ENCODE results near the gene STAT1.

Gene STAT1

GRCh38 chr2:190979906-190980629 is 33.9 kb downstream of the STAT1 start:
- WGBS (ENCODE audit: insufficient coverage) = 7% methylated on average over 10 of the region's 14 CpGs
- CTCF ChIA-PET = interaction anchor here (1.2 to 2.7 kb wide), 6 partner anchors 8 to 55 kb away, joined by 3 to 10 read pairs (median 4); no protein-coding TSS in a partner anchor
- POLR2A ChIA-PET = interaction anchor here (1.2 to 1.7 kb wide), 2 partner anchors 9 to 40 kb away, joined by 4 to 12 read pairs; no protein-coding TSS in a partner anchor
- Histone ChIP-seq H3K9me3 (ENCODE audit: control extremely low read depth in 1 of 5, control insufficient read depth in 4 of 5, insufficient read depth in 2 of 5, low read depth in 1 of 5, low read length in 4 of 5) (peaks cover 0 to 7% (median 0%) of the 10 kb centered on the region in 5 experiments), H3K27ac (ENCODE audit: insufficient read depth in 1 of 2, low read depth in 1 of 2, low read length in 2 of 2, poor library complexity in 1 of 2, severe bottlenecking in 2 of 2) (peak overlapping the region; percentile 55 to 79), H3K36me3 (ENCODE audit: control insufficient read depth in 4 of 4, insufficient read depth in 4 of 4, low read length in 3 of 4) (peaks cover 36 to 97% (median 56%) of the 10 kb centered on the region in 4 experiments), H3K4me1 (ENCODE audit: control extremely low read depth in 1 of 4, control insufficient read depth in 4 of 4, insufficient read depth in 4 of 4, low read length in 3 of 4) (peaks cover 5 to 37% (median 30%) of the 10 kb centered on the region in 4 experiments), H3K4me3 (ENCODE audit: control insufficient read depth in 1 of 7, extremely low read depth in 1 of 7, insufficient read depth in 4 of 7, low read depth in 2 of 7, low read length in 6 of 7) (peak overlapping the region in 4 of 7 experiments; percentile 8 to 63 (median 48)), H3K27me3 (replicated peaks in 2 of 5; ENCODE audit: control insufficient read depth in 4 of 5, insufficient read depth in 5 of 5, low read length in 4 of 5) (no peaks in the 10 kb centered on the region)
- peak; percentile 58 to 93 (median 86) for DNase-seq

- no peak overlapping the region for H3K27ac ChIP-seq (ENCODE audit: insufficient read depth in 1 of 2, low read depth in 1 of 2, low read length in 2 of 2, poor library complexity in 1 of 2, severe bottlenecking in 2 of 2)
- DNase-seq = no peak
- peaks cover 0 to 7% (median 0%) of the 10 kb centered on the region in 5 experiments for H3K9me3 ChIP-seq (ENCODE audit: control extremely low read depth in 1 of 5, control insufficient read depth in 4 of 5, insufficient read depth in 2 of 5, low read depth in 1 of 5, low read length in 4 of 5)
- 90% methylated on average over 15 of the region's 17 CpGs for WGBS (ENCODE audit: insufficient coverage)
- POLR2A ChIA-PET = no interaction called here
- peaks cover 39 to 97% (median 55%) of the 10 kb centered on the region in 4 experiments for H3K36me3 ChIP-seq (ENCODE audit: control insufficient read depth in 4 of 4, insufficient read depth in 4 of 4, low read length in 3 of 4)
- H3K4me3 ChIP-seq (ENCODE audit: control insufficient read depth in 1 of 7, extremely low read depth in 1 of 7, insufficient read depth in 4 of 7, low read depth in 2 of 7, low read length in 6 of 7) = no peak overlapping the region
- H3K27me3 ChIP-seq (replicated peaks in 2 of 5; ENCODE audit: control insufficient read depth in 4 of 5, insufficient read depth in 5 of 5, low read length in 4 of 5) = no peaks in the 10 kb centered on the region
- CTCF ChIA-PET = interaction anchor here (1.2 to 2.7 kb wide), 3 partner anchors 9 to 16 kb away, joined by 3 to 10 read pairs (median 3); no protein-coding TSS in a partner anchor
- peaks cover 5 to 37% (median 30%) of the 10 kb centered on the region in 4 experiments for H3K4me1 ChIP-seq (ENCODE audit: control extremely low read depth in 1 of 4, control insufficient read depth in 4 of 4, insufficient read depth in 4 of 4, low read length in 3 of 4)
Observed at GRCh38 chr2:190978389-190979053, 35.5 kb downstream of the STAT1 start.

GRCh38 chr2:190977505-190977904 is 36.5 kb downstream of the STAT1 start:
- H3K4me3 ChIP-seq (ENCODE audit: control insufficient read depth in 1 of 7, extremely low read depth in 1 of 7, insufficient read depth in 4 of 7, low read depth in 2 of 7, low read length in 6 of 7) = no peak overlapping the region
- no peaks in the 10 kb centered on the region for H3K27me3 ChIP-seq (replicated peaks in 2 of 5; ENCODE audit: control insufficient read depth in 4 of 5, insufficient read depth in 5 of 5, low read length in 4 of 5)
- H3K4me1 ChIP-seq (ENCODE audit: control extremely low read depth in 1 of 4, control insufficient read depth in 4 of 4, insufficient read depth in 4 of 4, low read length in 3 of 4) = peaks cover 5 to 37% (median 30%) of the 10 kb centered on the region in 4 experiments
- ChIA-PET POLR2A (no interaction called here), CTCF (no interaction called here)
- H3K36me3 ChIP-seq (ENCODE audit: control insufficient read depth in 4 of 4, insufficient read depth in 4 of 4, low read length in 3 of 4) = peaks cover 38 to 97% (median 55%) of the 10 kb centered on the region in 4 experiments
- peaks cover 0 to 7% (median 0%) of the 10 kb centered on the region in 5 experiments for H3K9me3 ChIP-seq (ENCODE audit: control extremely low read depth in 1 of 5, control insufficient read depth in 4 of 5, insufficient read depth in 2 of 5, low read depth in 1 of 5, low read length in 4 of 5)
- DNase-seq = no peak
- WGBS (ENCODE audit: insufficient coverage) = 100% methylated on average over 4 of the region's 5 CpGs
- no peak overlapping the region for H3K27ac ChIP-seq (ENCODE audit: insufficient read depth in 1 of 2, low read depth in 1 of 2, low read length in 2 of 2, poor library complexity in 1 of 2, severe bottlenecking in 2 of 2)

GRCh38 chr2:190976521-190976920 is 37.5 kb downstream of the STAT1 start:
- 100% methylated on average over 2 of the region's 2 CpGs for WGBS (ENCODE audit: insufficient coverage)
- H3K4me1 ChIP-seq (ENCODE audit: control extremely low read depth in 1 of 4, control insufficient read depth in 4 of 4, insufficient read depth in 4 of 4, low read length in 3 of 4) = peaks cover 5 to 35% (median 28%) of the 10 kb centered on the region in 4 experiments
- H3K27ac ChIP-seq (ENCODE audit: insufficient read depth in 1 of 2, low read depth in 1 of 2, low read length in 2 of 2, poor library complexity in 1 of 2, severe bottlenecking in 2 of 2) = no peak overlapping the region
- H3K36me3 ChIP-seq (ENCODE audit: control insufficient read depth in 4 of 4, insufficient read depth in 4 of 4, low read length in 3 of 4) = peaks cover 37 to 95% (median 56%) of the 10 kb centered on the region in 4 experiments
- DNase-seq = no peak
- POLR2A ChIA-PET = no interaction called here
- H3K9me3 ChIP-seq (ENCODE audit: control extremely low read depth in 1 of 5, control insufficient read depth in 4 of 5, insufficient read depth in 2 of 5, low read depth in 1 of 5, low read length in 4 of 5) = peaks cover 0 to 11% (median 0%) of the 10 kb centered on the region in 5 experiments
- H3K27me3 ChIP-seq (replicated peaks in 2 of 5; ENCODE audit: control insufficient read depth in 4 of 5, insufficient read depth in 5 of 5, low read length in 4 of 5) = no peaks in the 10 kb centered on the region
- CTCF ChIA-PET = interaction anchor here (1.1 to 1.3 kb wide), 2 partner anchors 10 to 11 kb away, joined by 4 read pairs; no protein-coding TSS in a partner anchor
- H3K4me3 ChIP-seq (ENCODE audit: control insufficient read depth in 1 of 7, extremely low read depth in 1 of 7, insufficient read depth in 4 of 7, low read depth in 2 of 7, low read length in 6 of 7) = no peak overlapping the region

- Histone ChIP-seq H3K36me3 (ENCODE audit: control insufficient read depth in 4 of 4, insufficient read depth in 4 of 4, low read length in 3 of 4) (peaks cover 47 to 96% (median 63%) of the 10 kb centered on the region in 4 experiments), H3K9me3 (ENCODE audit: control extremely low read depth in 1 of 5, control insufficient read depth in 4 of 5, insufficient read depth in 2 of 5, low read depth in 1 of 5, low read length in 4 of 5) (peaks cover 0 to 11% (median 0%) of the 10 kb centered on the region in 5 experiments), H3K27me3 (replicated peaks in 2 of 5; ENCODE audit: control insufficient read depth in 4 of 5, insufficient read depth in 5 of 5, low read length in 4 of 5) (no peaks in the 10 kb centered on the region), H3K4me3 (ENCODE audit: control insufficient read depth in 1 of 7, extremely low read depth in 1 of 7, insufficient read depth in 4 of 7, low read depth in 2 of 7, low read length in 6 of 7) (no peak overlapping the region), H3K4me1 (ENCODE audit: control extremely low read depth in 1 of 4, control insufficient read depth in 4 of 4, insufficient read depth in 4 of 4, low read length in 3 of 4) (peaks cover under 1 to 31% (median 23%) of the 10 kb centered on the region in 4 experiments), H3K27ac (ENCODE audit: insufficient read depth in 1 of 2, low read depth in 1 of 2, low read length in 2 of 2, poor library complexity in 1 of 2, severe bottlenecking in 2 of 2) (no peak overlapping the region)
- CTCF ChIA-PET = interaction anchor here (0.7 to 2.5 kb wide), 6 partner anchors 10 to 38 kb away, joined by 3 to 6 read pairs (median 4); no protein-coding TSS in a partner anchor
- POLR2A ChIA-PET = no interaction called here
- 75% methylated on average over 4 of the region's 12 CpGs for WGBS (ENCODE audit: insufficient coverage)
- DNase-seq = no peak
Observed at GRCh38 chr2:190974629-190975361, 39.2 kb downstream of the STAT1 start.

- Histone ChIP-seq H3K4me1 (ENCODE audit: control extremely low read depth in 1 of 4, control insufficient read depth in 4 of 4, insufficient read depth in 4 of 4, low read length in 3 of 4) (peaks cover 0 to 23% (median 15%) of the 10 kb centered on the region in 4 experiments), H3K4me3 (ENCODE audit: control insufficient read depth in 1 of 7, extremely low read depth in 1 of 7, insufficient read depth in 4 of 7, low read depth in 2 of 7, low read length in 6 of 7) (no peak overlapping the region), H3K27ac (ENCODE audit: insufficient read depth in 1 of 2, low read depth in 1 of 2, low read length in 2 of 2, poor library complexity in 1 of 2, severe bottlenecking in 2 of 2) (no peak overlapping the region), H3K27me3 (replicated peaks in 2 of 5; ENCODE audit: control insufficient read depth in 4 of 5, insufficient read depth in 5 of 5, low read length in 4 of 5) (no peaks in the 10 kb centered on the region), H3K36me3 (ENCODE audit: control insufficient read depth in 4 of 4, insufficient read depth in 4 of 4, low read length in 3 of 4) (peaks cover 48 to 96% (median 68%) of the 10 kb centered on the region in 4 experiments), H3K9me3 (ENCODE audit: control extremely low read depth in 1 of 5, control insufficient read depth in 4 of 5, insufficient read depth in 2 of 5, low read depth in 1 of 5, low read length in 4 of 5) (peaks cover 0 to 11% (median 0%) of the 10 kb centered on the region in 5 experiments)
- no peak for DNase-seq
- CTCF ChIA-PET = interaction anchor here (0.7 to 2.5 kb wide), 5 partner anchors 9 to 27 kb away, joined by 3 to 6 read pairs (median 4); no protein-coding TSS in a partner anchor
- WGBS (ENCODE audit: insufficient coverage) = 100% methylated on average over 4 of the region's 11 CpGs
- POLR2A ChIA-PET = no interaction called here
Observed at GRCh38 chr2:190973726-190974628, 40.0 kb downstream of the STAT1 start.
